Fibroblast of lung (primary cell): ENCODE results near the gene KCNG3.
A peak's percentile ranks its signal among the peaks of the same experiment; 100 is the strongest.

ENCODE experiments used
- CTCF ChIP-seq, 2 donors: IDR thresholded peaks in 1 of 2; conservative IDR thresholded peaks in 1 of 2; 1 replicate in 1 of 2; 2 replicates in 1 of 2; pipeline ENCODE4 v1.5.1; 2011 to 2012; ENCODE audit warnings: low read length in 2 of 2, control low read depth in 1 of 2, inconsistent platforms in 1 of 2, low read depth in 1 of 2, mild to moderate bottlenecking in 1 of 2
- EZH2 ChIP-seq: IDR thresholded peaks from 2 replicates; pipeline ENCODE4 v1.5.1; 2012; ENCODE audit warnings: low read length, control low read depth, mild to moderate bottlenecking; ENCODE audit errors: missing control alignments

- TF ChIP-seq CTCF (conservative IDR thresholded peaks at IDR 0.05 in 1 of 2, IDR thresholded peaks at IDR 0.05 in 1 of 2; ENCODE audit: low read depth in 1 of 2, low read length in 2 of 2) (no peak), EZH2 (peak; percentile 15)
Measured at GRCh38 chr2:42493468-42494354, at the start of gene KCNG3.
